HepG2 (cell line): ENCODE results near the gene HPCAL1. TPM values are rescaled to one million over a fixed set of nuclear protein-coding genes. Genes with fewer than 3 reads are reported as not detected.
A peak's percentile ranks its signal among the peaks of the same experiment; 100 is the strongest.

Experiments
- ATF1 ChIP-seq: IDR thresholded peaks from 2 replicates; pipeline ENCODE4 v1.6.1; 2016; ENCODE audit warnings: mild to moderate bottlenecking, control low read depth
- BORCS8-MEF2B ChIP-seq: sonication (generic); formaldehyde crosslinking; IDR thresholded peaks from 2 replicates; pipeline ENCODE4 v1.8.0; 2022; ENCODE audit warnings: mild to moderate bottlenecking, missing genetic modification reagents
- CHCHD3 ChIP-seq: sonication (generic); formaldehyde crosslinking; IDR thresholded peaks from 2 replicates; pipeline ENCODE4 v1.8.0; 2022; ENCODE audit warnings: mild to moderate bottlenecking, missing genetic modification reagents, moderate library complexity
- EZH2 ChIP-seq: conservative IDR thresholded peaks from 2 replicates; pipeline ENCODE4 v1.6.1; 2012; ENCODE audit warnings: mild to moderate bottlenecking, low read depth, low read length, moderate library complexity
- MAFF ChIP-seq: IDR thresholded peaks from 2 replicates; pipeline ENCODE4 v1.6.1; 2011; ENCODE audit warnings: low read depth, low read length, improper control_type of control experiment
- MYNN ChIP-seq: sonication (generic); formaldehyde crosslinking; IDR thresholded peaks from 2 replicates; pipeline ENCODE4 v1.4.0; 2020; ENCODE audit warnings: mild to moderate bottlenecking, low read depth, missing genetic modification reagents
- NCOR1 ChIP-seq: fragments of 200-600 bp; sonication (generic); IDR thresholded peaks from 2 replicates; pipeline ENCODE4 v1.7.0; 2017; ENCODE audit warnings: antibody characterized with exemption, low read length, borderline replicate concordance
- NFE2L2 ChIP-seq: fragments of 150-350 bp; IDR thresholded peaks from 2 replicates; pipeline ENCODE4 v1.6.1; 2014; ENCODE audit warnings: low read length
- NR2F1 ChIP-seq, 2 experiments: fragments of 450-650 bp in 1 of 2; formaldehyde crosslinking in 1 of 2; IDR thresholded peaks; 2 replicates each; pipeline versions ENCODE4 v1.5.0 to v1.6.1; 2016 to 2020; ENCODE audit warnings: mild to moderate bottlenecking in 1 of 2, missing compliant biosample characterization in 1 of 2, missing genetic modification reagents in 1 of 2, moderate library complexity in 1 of 2
- TEAD2 ChIP-seq: sonication (generic); formaldehyde crosslinking; IDR thresholded peaks from 2 replicates; pipeline ENCODE4 v1.9.0; 2021; ENCODE audit warnings: missing genetic modification reagents
- TMF1 ChIP-seq: sonication (generic); formaldehyde crosslinking; IDR thresholded peaks from 2 replicates; pipeline ENCODE4 v1.8.1; 2022; ENCODE audit warnings: low read depth, missing genetic modification reagents
- TP53 ChIP-seq: sonication (generic); formaldehyde crosslinking; conservative IDR thresholded peaks from 2 replicates; pipeline ENCODE4 v1.4.0; 2020; ENCODE audit warnings: missing genetic modification reagents
- WIZ ChIP-seq: sonication (generic); formaldehyde crosslinking; IDR thresholded peaks from 2 replicates; pipeline ENCODE4 v1.5.1; 2020; ENCODE audit warnings: mild to moderate bottlenecking, missing genetic modification reagents
- ZMAT3 ChIP-seq: sonication (generic); formaldehyde crosslinking; conservative IDR thresholded peaks from 2 replicates; pipeline ENCODE4 v1.7.0; 2021; ENCODE audit warnings: missing genetic modification reagents
- ZNF235 ChIP-seq: sonication (generic); formaldehyde crosslinking; IDR thresholded peaks from 2 replicates; pipeline ENCODE4 v1.8.1; 2023; ENCODE audit warnings: mild to moderate bottlenecking, missing genetic modification reagents, borderline replicate concordance
- ZNF569 ChIP-seq: sonication (generic); formaldehyde crosslinking; IDR thresholded peaks from 2 replicates; pipeline ENCODE4 v1.5.0; 2020; ENCODE audit warnings: mild to moderate bottlenecking, missing genetic modification reagents, moderate library complexity, borderline replicate concordance
- ZNF619 ChIP-seq: sonication (generic); formaldehyde crosslinking; IDR thresholded peaks from 2 replicates; pipeline ENCODE4 v1.4.0; 2020; ENCODE audit warnings: mild to moderate bottlenecking, missing genetic modification reagents
- ZNF761 ChIP-seq: sonication (generic); formaldehyde crosslinking; conservative IDR thresholded peaks from 2 replicates; pipeline ENCODE4 v1.4.0; 2020; ENCODE audit warnings: mild to moderate bottlenecking, missing genetic modification reagents
- ZNF780A ChIP-seq: sonication (generic); formaldehyde crosslinking; IDR thresholded peaks from 2 replicates; pipeline ENCODE4 v1.8.0; 2022; ENCODE audit warnings: mild to moderate bottlenecking, missing genetic modification reagents, moderate library complexity
- ZNF83 ChIP-seq: sonication (generic); formaldehyde crosslinking; IDR thresholded peaks from 2 replicates; pipeline ENCODE4 v1.4.0; 2020; ENCODE audit warnings: missing genetic modification reagents, mild to moderate bottlenecking, borderline replicate concordance
- ZSCAN21 ChIP-seq: sonication (generic); formaldehyde crosslinking; IDR thresholded peaks from 2 replicates; pipeline ENCODE4 v1.8.0; 2022; ENCODE audit warnings: mild to moderate bottlenecking, missing genetic modification reagents, moderate library complexity, borderline replicate concordance
- polyA plus RNA-seq, 8 experiments: library from polyadenylated mRNA; depleted of rRNA in 3 of 8; stranded (reverse) in 7 of 8; unstranded in 1 of 8; fragments of >200 nt; fragmentation: Illumina TruSeq in 4 of 8; extraction: Trizol in 4 of 8; gene quantifications; 2 replicates each; pipeline versions ENCODE4 v1.2.1 to v1.2.3, GENCODE V29; 2011 to 2016; ENCODE audit warnings: low read depth in 4 of 8, missing spikeins in 1 of 8, mixed read lengths in 1 of 8; ENCODE audit not compliant: insufficient read depth in 1 of 8
- total RNA-seq, 5 experiments: library from RNA; depleted of rRNA; stranded (reverse); fragments of >200 nt; fragmentation: Illumina TruSeq; extraction: Trizol; gene quantifications; 2 replicates each; pipeline ENCODE4 v1.2.3, GENCODE V29; 2016; ENCODE audit warnings: low read depth in 1 of 5
- TF ChIP-seq, protein P1 (sequence below): sonication (generic); formaldehyde crosslinking; IDR thresholded peaks from 2 replicates; pipeline ENCODE4 v1.8.0; 2023; ENCODE audit warnings: mild to moderate bottlenecking, missing genetic modification reagents
- TF ChIP-seq, protein P2 (sequence below): sonication (generic); formaldehyde crosslinking; IDR thresholded peaks from 2 replicates; pipeline ENCODE4 v1.5.0; 2020; ENCODE audit warnings: missing genetic modification reagents, mild to moderate bottlenecking, borderline replicate concordance
- TF ChIP-seq, protein P3 (sequence below): fragments of 450-650 bp; IDR thresholded peaks from 2 replicates; pipeline ENCODE4 v1.6.1; 2017
- TF ChIP-seq, protein P4 (sequence below): sonication (generic); formaldehyde crosslinking; IDR thresholded peaks from 2 replicates; pipeline ENCODE4 v1.4.0; 2020; ENCODE audit warnings: missing genetic modification reagents
- TF ChIP-seq, protein P5 (sequence below): sonication (generic); formaldehyde crosslinking; IDR thresholded peaks from 2 replicates; pipeline ENCODE4 v1.8.0; 2022; ENCODE audit warnings: mild to moderate bottlenecking, missing genetic modification reagents, moderate library complexity

The HPCAL1 gene
- total and polyA plus RNA-seq, 2 of the 13 experiments (the other 11 are each of a cell fraction or from before 2014, with no cell fraction given) = 29.5 to 29.9 TPM

DNA sequence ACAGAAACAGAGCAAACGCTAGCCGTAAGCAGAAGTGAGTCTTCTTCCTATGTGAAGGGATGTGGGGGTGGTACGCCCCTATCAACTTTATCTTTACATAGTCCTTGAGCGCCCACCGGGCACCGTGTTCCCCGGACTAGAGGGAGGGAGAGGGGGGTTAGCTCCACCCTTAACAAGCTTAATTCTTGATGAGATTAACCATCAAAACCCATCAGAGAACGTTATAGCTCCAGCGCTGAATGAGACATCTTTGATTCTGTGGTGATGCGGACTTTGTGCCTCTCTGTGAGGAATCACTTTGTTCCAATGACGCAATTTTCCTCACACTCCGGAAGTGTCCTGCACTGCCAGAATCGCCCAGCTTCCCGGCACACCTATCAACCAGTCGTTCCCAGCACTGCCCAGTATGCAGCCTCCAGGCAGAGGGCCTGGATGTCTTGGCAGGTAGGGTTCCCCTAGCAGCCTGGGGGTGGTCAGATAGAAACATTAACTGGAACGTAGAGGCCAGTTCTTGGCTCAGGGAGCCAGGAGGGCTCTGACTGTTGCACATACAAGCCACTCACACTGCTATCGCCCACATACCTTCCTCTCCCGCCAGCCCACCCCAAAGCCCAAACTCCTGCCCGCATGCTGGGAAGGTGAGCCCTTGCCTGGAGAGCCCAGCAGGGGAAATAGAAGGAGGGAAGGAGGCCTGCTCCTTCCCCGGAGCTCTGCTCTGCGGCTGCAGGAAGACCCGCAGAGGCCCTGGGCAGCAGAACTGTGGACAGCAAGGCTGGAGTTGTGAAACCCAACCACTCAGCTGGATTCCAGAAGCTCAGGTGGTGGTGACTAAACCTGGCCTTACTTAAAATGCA is 147.4 kb downstream of the HPCAL1 start (continued):
- no peak for TF ChIP-seq ZNF83 (CRISPR knock-in tag)
- no peak for TF ChIP-seq ZNF619 (CRISPR knock-in tag)
- peak; percentile 59; the same call in 1 of the 2 replicates for TF ChIP-seq ZSCAN21 (CRISPR knock-in tag)
- TF ChIP-seq TP53 (CRISPR knock-in tag) = no peak
- TF ChIP-seq TEAD2 (CRISPR knock-in tag) = no peak
- no peak for TF ChIP-seq NR2F1 (CRISPR knock-in tag; IDR thresholded peaks at IDR 0.05)
- peak; percentile 11; the same call in 1 of the 2 replicates for TF ChIP-seq ZMAT3
- no peak for TF ChIP-seq CHCHD3 (CRISPR knock-in tag)
- peak; percentile 56 for TF ChIP-seq ATF1 (CRISPR knock-in tag)
- peak; percentile 77; the same call in 1 of the 2 replicates for TF ChIP-seq ZNF761 (CRISPR knock-in tag)
- TF ChIP-seq, protein P1, sequence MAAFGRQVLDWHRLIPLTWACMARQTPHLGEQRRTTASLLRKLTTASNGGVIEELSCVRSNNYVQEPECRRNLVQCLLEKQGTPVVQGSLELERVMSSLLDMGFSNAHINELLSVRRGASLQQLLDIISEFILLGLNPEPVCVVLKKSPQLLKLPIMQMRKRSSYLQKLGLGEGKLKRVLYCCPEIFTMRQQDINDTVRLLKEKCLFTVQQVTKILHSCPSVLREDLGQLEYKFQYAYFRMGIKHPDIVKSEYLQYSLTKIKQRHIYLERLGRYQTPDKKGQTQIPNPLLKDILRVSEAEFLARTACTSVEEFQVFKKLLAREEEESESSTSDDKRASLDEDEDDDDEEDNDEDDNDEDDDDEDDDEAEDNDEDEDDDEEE (CRISPR knock-in tag) = no peak
- 0 out of 2 replicates have a peak, but pooled peaks have one; percentile 7 for TF ChIP-seq MAFF
- TF ChIP-seq, protein P2, sequence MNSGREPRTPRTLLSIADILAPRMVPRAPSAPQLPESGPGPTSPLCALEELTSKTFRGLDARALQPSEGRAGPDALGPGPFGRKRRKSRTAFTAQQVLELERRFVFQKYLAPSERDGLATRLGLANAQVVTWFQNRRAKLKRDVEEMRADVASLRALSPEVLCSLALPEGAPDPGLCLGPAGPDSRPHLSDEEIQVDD (CRISPR knock-in tag) = 0 out of 2 replicates have a peak, but pooled peaks have one; percentile 58
- TF ChIP-seq NFE2L2 = no peak
- TF ChIP-seq NCOR1 = peak; percentile 77; the same call in 1 of the 2 replicates
- TF ChIP-seq ZNF569 (CRISPR knock-in tag) = no peak
- TF ChIP-seq ZNF235 (CRISPR knock-in tag) = no peak; the same call in 1 of the 2 replicates
- TF ChIP-seq MYNN = peak; percentile 62; the same call in 1 of the 2 replicates
- TF ChIP-seq BORCS8-MEF2B = peak; percentile 84; the same call in 1 of the 2 replicates
- no peak for TF ChIP-seq TMF1 (CRISPR knock-in tag)
- TF ChIP-seq, protein P3, sequence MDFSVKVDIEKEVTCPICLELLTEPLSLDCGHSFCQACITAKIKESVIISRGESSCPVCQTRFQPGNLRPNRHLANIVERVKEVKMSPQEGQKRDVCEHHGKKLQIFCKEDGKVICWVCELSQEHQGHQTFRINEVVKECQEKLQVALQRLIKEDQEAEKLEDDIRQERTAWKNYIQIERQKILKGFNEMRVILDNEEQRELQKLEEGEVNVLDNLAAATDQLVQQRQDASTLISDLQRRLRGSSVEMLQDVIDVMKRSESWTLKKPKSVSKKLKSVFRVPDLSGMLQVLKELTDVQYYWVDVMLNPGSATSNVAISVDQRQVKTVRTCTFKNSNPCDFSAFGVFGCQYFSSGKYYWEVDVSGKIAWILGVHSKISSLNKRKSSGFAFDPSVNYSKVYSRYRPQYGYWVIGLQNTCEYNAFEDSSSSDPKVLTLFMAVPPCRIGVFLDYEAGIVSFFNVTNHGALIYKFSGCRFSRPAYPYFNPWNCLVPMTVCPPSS = no peak
- TF ChIP-seq, protein P4, sequence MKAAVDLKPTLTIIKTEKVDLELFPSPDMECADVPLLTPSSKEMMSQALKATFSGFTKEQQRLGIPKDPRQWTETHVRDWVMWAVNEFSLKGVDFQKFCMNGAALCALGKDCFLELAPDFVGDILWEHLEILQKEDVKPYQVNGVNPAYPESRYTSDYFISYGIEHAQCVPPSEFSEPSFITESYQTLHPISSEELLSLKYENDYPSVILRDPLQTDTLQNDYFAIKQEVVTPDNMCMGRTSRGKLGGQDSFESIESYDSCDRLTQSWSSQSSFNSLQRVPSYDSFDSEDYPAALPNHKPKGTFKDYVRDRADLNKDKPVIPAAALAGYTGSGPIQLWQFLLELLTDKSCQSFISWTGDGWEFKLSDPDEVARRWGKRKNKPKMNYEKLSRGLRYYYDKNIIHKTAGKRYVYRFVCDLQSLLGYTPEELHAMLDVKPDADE (CRISPR knock-in tag) = no peak
- no peak for TF ChIP-seq ZNF780A (CRISPR knock-in tag)
- TF ChIP-seq EZH2 = no peak
- peak; percentile 63; the same call in 1 of the 2 replicates for TF ChIP-seq WIZ (CRISPR knock-in tag)
- TF ChIP-seq, protein P5, sequence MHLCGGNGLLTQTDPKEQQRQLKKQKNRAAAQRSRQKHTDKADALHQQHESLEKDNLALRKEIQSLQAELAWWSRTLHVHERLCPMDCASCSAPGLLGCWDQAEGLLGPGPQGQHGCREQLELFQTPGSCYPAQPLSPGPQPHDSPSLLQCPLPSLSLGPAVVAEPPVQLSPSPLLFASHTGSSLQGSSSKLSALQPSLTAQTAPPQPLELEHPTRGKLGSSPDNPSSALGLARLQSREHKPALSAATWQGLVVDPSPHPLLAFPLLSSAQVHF (CRISPR knock-in tag) = no peak
